ENCODE results near the gene FREM1. TPM values are rescaled to one million over a fixed set of nuclear protein-coding genes. Genes with fewer than 3 reads are reported as not detected.

The FREM1 gene
- total and polyA plus RNA-seq, 2 experiments from 2014 or later = 0.78 to 3.1 TPM

- no peak for TF ChIP-seq ZNF462 (CRISPR knock-in tag; IDR thresholded peaks at IDR 0.05)
- TF ChIP-seq POLR2AphosphoS5 (IDR thresholded peaks at IDR 0.05; ENCODE audit: low read depth) = no peak
- TF ChIP-seq CREB1 (CRISPR knock-in tag; IDR thresholded peaks at IDR 0.05; ENCODE audit: low read depth) = no peak
- TF ChIP-seq CTCF (conservative IDR thresholded peaks at IDR 0.05; ENCODE audit: low read depth in 2 of 2) = no peak
- no peak for TF ChIP-seq STAT1 (IDR thresholded peaks at IDR 0.05; ENCODE audit: unreplicated experiment)
- TF ChIP-seq ZNF331 (CRISPR knock-in tag; IDR thresholded peaks at IDR 0.05; ENCODE audit: low read depth) = no peak
- no peak for TF ChIP-seq NANOG (IDR thresholded peaks at IDR 0.05; ENCODE audit: borderline replicate concordance)
These were observed 21.4 kb downstream of the FREM1 start (continued) for GRCh38 chr9:14888875-14889274.

GRCh38 chr9:14888272-14888671 lies 22.0 kb downstream of the FREM1 start:
- H2AFZ ChIP-seq = no peak overlapping the region
- no peak overlapping the region for H3K27ac ChIP-seq (ENCODE audit: low read depth)
- Mint-ChIP-seq H3K27me3 (ENCODE audit: insufficient read depth, low read depth, poor library complexity) (no peaks in the 10 kb centered on the region), H3K4me1 (peaks cover 20% of the 10 kb centered on the region), H3K4me3 (no peak overlapping the region), H3K27ac (no peak overlapping the region), H3K36me3 (ENCODE audit: low read depth) (peaks cover 2% of the 10 kb centered on the region; the same call in 1 of the 3 replicates), H3K9me3 (no peaks in the 10 kb centered on the region)
- H3K27me3 ChIP-seq (ENCODE audit: insufficient read depth) = no peaks in the 10 kb centered on the region
- H3K4me1 ChIP-seq (ENCODE audit: insufficient read depth) = peaks cover 19% of the 10 kb centered on the region
- no peaks in the 10 kb centered on the region for H3K79me2 ChIP-seq (replicated peaks; ENCODE audit: insufficient read depth)
- H3K4me2 ChIP-seq = no peak overlapping the region
- H3F3A ChIP-seq (replicated peaks; ENCODE audit: low read depth) = no peaks in the 10 kb centered on the region
- H3K9me2 ChIP-seq (ENCODE audit: insufficient read depth) = no peaks in the 10 kb centered on the region
- H3K36me3 ChIP-seq (ENCODE audit: insufficient read depth) = no peaks in the 10 kb centered on the region
- no peaks in the 10 kb centered on the region for H4K20me1 ChIP-seq (replicated peaks; ENCODE audit: insufficient read depth)
- H3K4me3 ChIP-seq = no peak overlapping the region
- no peak for DNase-seq (ENCODE audit: low spot score)
- ATAC-seq = no peak
- TF ChIP-seq CTCF (conservative IDR thresholded peaks at IDR 0.05; ENCODE audit: low read depth in 2 of 2) (no peak), ZNF331 (CRISPR knock-in tag; IDR thresholded peaks at IDR 0.05; ENCODE audit: low read depth) (no peak), CREB1 (CRISPR knock-in tag; IDR thresholded peaks at IDR 0.05; ENCODE audit: low read depth) (no peak), EZH2phosphoT487 (IDR thresholded peaks at IDR 0.05; ENCODE audit: unreplicated experiment) (no peak)
